ENCODE data around the gene SPG7. TPM values are rescaled to one million over a fixed set of nuclear protein-coding genes. Genes with fewer than 3 reads are reported as not detected.

SPG7 gene
- total RNA-seq, 1 experiment from 2014 or later: 118 TPM

GRCh38 chr16:89550421-89551007 lies 42.3 kb downstream of the SPG7 start:
- in situ Hi-C loops (cut with HindIII; ENCODE audit: low pct_unique_long_range_greater_than_20kb, low sequenced_read_pairs): no loop called here

GRCh38 chr16:89552329-89552728 lies 44.1 kb downstream of the SPG7 start:
- H3K4me1 ChIP-seq (ENCODE audit: control insufficient read depth, insufficient read depth, low read length): no peaks in the 10 kb centered on the region
- intact Hi-C loops (cut with micrococcal nuclease; ENCODE audit: unreplicated experiment) (no loop called here), in situ Hi-C loops (cut with HindIII; ENCODE audit: low pct_unique_long_range_greater_than_20kb, low sequenced_read_pairs) (no loop called here)
- TF ChIP-seq TCF7L2 (IDR thresholded peaks at IDR 0.05; ENCODE audit: low read depth, low read length): no peak
- TF ChIP-seq POLR2AphosphoS5 (IDR thresholded peaks at IDR 0.05; ENCODE audit: low read depth, low read length): no peak
- TF ChIP-seq SIN3A (IDR thresholded peaks at IDR 0.05; ENCODE audit: borderline replicate concordance, insufficient read depth, low read depth, low read length): no peak
- no peak for TF ChIP-seq CTCF (IDR thresholded peaks at IDR 0.05)
- no peak for TF ChIP-seq REST (IDR thresholded peaks at IDR 0.05; ENCODE audit: insufficient read depth in 1 of 2, low read depth in 2 of 2, low read length in 1 of 2)
- ATAC-seq (no peak), DNase-seq (ENCODE audit: low read depth, low spot score) (no peak)
- no peak overlapping the region for H3K4me3 ChIP-seq (ENCODE audit: low read depth in 2 of 2, low read length in 2 of 2)
- ChIA-PET CTCF (no interaction called here), POLR2A (interaction anchor here (0.5 kb wide), 1 partner anchor 10 kb away, joined by 3 read pairs; no protein-coding TSS in a partner anchor)
- no TSS peak for BruUV-seq (replicated peaks)
- H3K36me3 ChIP-seq (ENCODE audit: control insufficient read depth, insufficient read depth, low read length): peaks cover 5% of the 10 kb centered on the region; the same call in 1 of the 2 replicates
- no peaks in the 10 kb centered on the region for H3K9me3 ChIP-seq (ENCODE audit: control insufficient read depth, insufficient read depth, low read depth, low read length)
- H3K27me3 ChIP-seq (ENCODE audit: control insufficient read depth, insufficient read depth, low read length): no peaks in the 10 kb centered on the region
- no peak overlapping the region for H3K27ac ChIP-seq (ENCODE audit: low read length)

More at GRCh38 chr16:89550421-89551007, 42.3 kb downstream of the SPG7 start:
- no peak for DNase-seq (ENCODE audit: low read depth, low spot score)
- Histone ChIP-seq H3K36me3 (ENCODE audit: control insufficient read depth, insufficient read depth, low read length) (peaks cover 5% of the 10 kb centered on the region; the same call in 1 of the 2 replicates), H3K27me3 (ENCODE audit: control insufficient read depth, insufficient read depth, low read length) (no peaks in the 10 kb centered on the region), H3K4me1 (ENCODE audit: control insufficient read depth, insufficient read depth, low read length) (no peaks in the 10 kb centered on the region), H3K4me3 (ENCODE audit: low read depth in 2 of 2, low read length in 2 of 2) (no peak overlapping the region), H3K9me3 (ENCODE audit: control insufficient read depth, insufficient read depth, low read depth, low read length) (no peaks in the 10 kb centered on the region), H3K27ac (ENCODE audit: low read length) (no peak overlapping the region)
- ChIA-PET POLR2A (no interaction called here), CTCF (no interaction called here)
- intact Hi-C loops (cut with micrococcal nuclease; ENCODE audit: unreplicated experiment): no loop called here
- no peak for ATAC-seq
- BruUV-seq (replicated peaks): no TSS peak
- no peak for TF ChIP-seq SIN3A (IDR thresholded peaks at IDR 0.05; ENCODE audit: borderline replicate concordance, insufficient read depth, low read depth, low read length)

GRCh38 chr16:89552913-89553312 lies 44.7 kb downstream of the SPG7 start:
- intact Hi-C loops (cut with micrococcal nuclease; ENCODE audit: unreplicated experiment): no loop called here
- POLR2A ChIA-PET: interaction anchor here (0.5 kb wide), 1 partner anchor 10 kb away, joined by 3 read pairs; no protein-coding TSS in a partner anchor
- Histone ChIP-seq H3K36me3 (ENCODE audit: control insufficient read depth, insufficient read depth, low read length) (peaks cover 5% of the 10 kb centered on the region; the same call in 1 of the 2 replicates), H3K4me3 (ENCODE audit: low read depth in 2 of 2, low read length in 2 of 2) (no peak overlapping the region), H3K27me3 (ENCODE audit: control insufficient read depth, insufficient read depth, low read length) (no peaks in the 10 kb centered on the region), H3K4me1 (ENCODE audit: control insufficient read depth, insufficient read depth, low read length) (no peaks in the 10 kb centered on the region), H3K9me3 (ENCODE audit: control insufficient read depth, insufficient read depth, low read depth, low read length) (no peaks in the 10 kb centered on the region), H3K27ac (ENCODE audit: low read length) (no peak overlapping the region)
- TF ChIP-seq TCF7L2 (IDR thresholded peaks at IDR 0.05; ENCODE audit: low read depth, low read length) (no peak), SIN3A (IDR thresholded peaks at IDR 0.05; ENCODE audit: borderline replicate concordance, insufficient read depth, low read depth, low read length) (no peak), CTCF (IDR thresholded peaks at IDR 0.05) (no peak), POLR2AphosphoS5 (IDR thresholded peaks at IDR 0.05; ENCODE audit: low read depth, low read length) (no peak), REST (IDR thresholded peaks at IDR 0.05; ENCODE audit: insufficient read depth in 1 of 2, low read depth in 2 of 2, low read length in 1 of 2) (no peak)
- ATAC-seq (no peak), DNase-seq (ENCODE audit: low read depth, low spot score) (no peak)
- in situ Hi-C loops (cut with HindIII; ENCODE audit: low pct_unique_long_range_greater_than_20kb, low sequenced_read_pairs): no loop called here
- CTCF ChIA-PET: no interaction called here
- no TSS peak for BruUV-seq (replicated peaks)
